Gastrocnemius medialis (tissue), 4 donors: ENCODE measurements around the gene GSTM2.

Source experiments
- CTCF ChIP-seq, 5 experiments: fragments of 450-650 bp in 3 of 5; fragments of 200-600 bp in 2 of 5; sonication (generic) in 2 of 5; IDR thresholded peaks in 4 of 5; conservative IDR thresholded peaks in 1 of 5; 1 replicate in 4 of 5; 2 replicates in 1 of 5; pipeline ENCODE4 v1.5.1; 2016 to 2019; ENCODE audit warnings: antibody characterized with exemption in 5 of 5, mild to moderate bottlenecking in 3 of 5, moderate library complexity in 3 of 5
- POLR2A ChIP-seq, 2 donors: fragments of 450-650 bp; IDR thresholded peaks; one replicate each; pipeline ENCODE4 v1.6.1; 2017; ENCODE audit warnings: antibody characterized with exemption in 2 of 2, mild to moderate bottlenecking in 2 of 2, moderate library complexity in 2 of 2

- no peak for TF ChIP-seq CTCF (IDR thresholded peaks at IDR 0.05 in 4 of 5, conservative IDR thresholded peaks at IDR 0.05 in 1 of 5)
- TF ChIP-seq POLR2A (IDR thresholded peaks at IDR 0.05) = no peak
Measured at GRCh38 chr1:109718495-109718894, 50.6 kb downstream of the GSTM2 start.
